Fibroblast of skin of left biceps (primary cell): ENCODE measurements around the gene PLXNA1.

Experiments
- DNase-seq, 2 experiments: peaks; one replicate each; pipeline ENCODE4 v3.0.0-alpha.2; 2013; ENCODE audit warnings: low read depth in 2 of 2

PLXNA1 gene

DNA sequence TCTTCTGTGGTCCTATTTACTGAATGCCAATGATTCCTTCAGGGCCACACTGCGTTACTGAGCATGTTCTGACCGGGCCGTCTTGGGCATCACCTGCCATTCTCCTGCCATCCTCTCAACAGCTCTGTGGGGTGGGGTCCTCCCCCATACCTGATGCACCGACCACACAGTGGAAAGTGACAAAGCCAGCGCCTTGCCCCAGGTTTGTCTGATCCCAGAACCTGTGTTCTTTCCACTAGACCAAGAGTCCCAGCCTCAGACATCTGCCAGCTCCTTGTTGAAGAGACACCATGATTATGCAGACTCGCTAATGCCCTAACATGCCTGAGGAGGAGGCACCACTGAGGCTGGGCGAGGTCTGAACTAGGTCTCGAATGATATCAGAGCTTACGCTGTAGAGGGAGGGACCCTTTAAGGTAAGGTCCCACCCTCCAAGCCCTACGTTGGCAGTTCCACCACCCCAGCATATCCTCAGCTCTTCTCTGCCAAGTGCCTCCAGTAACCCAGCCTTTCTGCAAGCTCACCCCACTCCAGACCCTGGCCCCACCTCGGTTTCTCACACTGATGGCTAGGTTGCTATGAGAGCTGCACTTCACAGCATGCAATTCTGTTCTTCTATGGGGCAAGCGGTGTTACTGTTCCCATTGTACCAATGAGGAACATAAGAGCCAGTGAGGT is 29.8 kb upstream of the PLXNA1 start:
- no peak for DNase-seq

DNA sequence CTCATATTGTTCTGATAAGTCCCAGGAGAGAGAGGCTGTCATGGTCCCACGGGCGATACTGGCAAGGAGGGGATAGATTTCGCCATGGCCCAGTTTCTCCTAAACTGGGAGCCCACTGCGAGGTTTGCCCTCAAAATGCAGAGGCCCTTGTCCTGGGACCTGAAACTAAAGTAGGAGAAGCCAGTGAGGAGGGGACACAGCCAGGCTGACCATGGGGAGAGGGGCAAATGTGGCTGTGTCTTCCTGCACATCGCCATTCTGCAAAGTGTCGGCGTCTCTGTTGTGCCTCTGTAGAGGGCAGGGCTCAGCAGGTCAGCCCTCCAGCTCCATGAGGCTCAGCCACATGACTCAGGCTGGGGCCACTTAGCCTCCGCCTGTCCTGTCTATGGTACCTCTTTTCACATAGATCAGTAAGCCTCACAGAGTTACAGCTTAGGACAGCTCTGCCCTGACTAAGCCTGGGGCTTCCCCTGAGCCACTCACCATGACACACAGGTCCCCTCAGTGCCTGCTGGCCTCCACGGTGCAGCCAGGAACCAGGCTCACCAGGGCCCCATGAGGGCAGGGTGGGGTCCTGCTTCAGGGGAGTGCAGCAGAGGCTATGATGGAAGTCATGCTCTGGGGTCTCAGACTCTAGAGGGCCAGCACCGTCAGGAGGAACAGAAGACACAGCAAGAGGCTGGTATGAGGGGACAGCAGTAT is 28.6 kb upstream of the PLXNA1 start:
- DNase-seq: no peak

GRCh38 chr3:126955004-126955790 is 27.7 kb upstream of the PLXNA1 start:
- no peak for DNase-seq

- no peak for DNase-seq
These were observed 26.6 kb upstream of the PLXNA1 start for GRCh38 chr3:126956361-126956760.

DNA sequence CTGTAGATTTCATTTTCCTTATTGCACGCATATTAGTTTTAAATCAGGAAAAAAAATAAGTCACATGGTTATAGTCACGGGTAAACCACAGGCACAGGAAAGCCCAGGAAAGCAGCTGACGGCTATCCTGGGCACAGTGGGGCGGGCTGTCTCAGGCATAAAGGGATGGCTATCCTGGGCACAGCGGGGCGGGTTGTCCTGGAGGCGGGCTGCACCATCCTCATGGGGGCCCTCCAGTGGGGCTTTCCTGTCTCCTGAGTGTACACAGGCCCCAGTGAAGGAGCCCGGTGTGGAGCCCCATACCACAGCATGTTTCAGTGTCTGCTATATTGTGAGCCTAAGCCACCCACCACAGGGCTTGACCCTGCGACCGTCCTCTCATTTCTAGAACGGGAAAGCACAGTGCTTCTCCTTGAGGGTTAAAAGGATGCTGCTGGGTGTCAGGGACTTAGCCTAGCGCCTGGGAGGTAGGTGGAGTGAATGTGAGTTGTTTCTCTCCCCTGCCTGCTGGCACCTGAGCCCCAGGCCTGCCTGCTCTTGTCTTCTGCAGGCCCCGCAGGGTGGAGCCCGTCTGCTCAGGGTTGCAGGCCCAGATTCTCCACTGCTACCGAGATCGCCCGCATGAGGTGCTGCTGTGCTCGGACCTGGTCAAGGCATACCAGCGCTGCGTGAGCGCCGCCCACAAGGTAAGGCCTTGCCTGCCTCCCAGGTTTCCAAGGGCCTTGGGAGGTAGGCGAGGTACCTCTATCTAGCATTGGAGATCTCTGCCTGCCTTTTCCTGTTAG is 25.9 kb upstream of the PLXNA1 start:
- DNase-seq: no peak

- no peak for DNase-seq
These were observed 24.9 kb upstream of the PLXNA1 start for GRCh38 chr3:126957776-126958637.

GRCh38 chr3:126958638-126959085 is 24.3 kb upstream of the PLXNA1 start:
- DNase-seq: no peak

- no peak for DNase-seq
These were observed 23.6 kb upstream of the PLXNA1 start for GRCh38 chr3:126959136-126959920.

DNA sequence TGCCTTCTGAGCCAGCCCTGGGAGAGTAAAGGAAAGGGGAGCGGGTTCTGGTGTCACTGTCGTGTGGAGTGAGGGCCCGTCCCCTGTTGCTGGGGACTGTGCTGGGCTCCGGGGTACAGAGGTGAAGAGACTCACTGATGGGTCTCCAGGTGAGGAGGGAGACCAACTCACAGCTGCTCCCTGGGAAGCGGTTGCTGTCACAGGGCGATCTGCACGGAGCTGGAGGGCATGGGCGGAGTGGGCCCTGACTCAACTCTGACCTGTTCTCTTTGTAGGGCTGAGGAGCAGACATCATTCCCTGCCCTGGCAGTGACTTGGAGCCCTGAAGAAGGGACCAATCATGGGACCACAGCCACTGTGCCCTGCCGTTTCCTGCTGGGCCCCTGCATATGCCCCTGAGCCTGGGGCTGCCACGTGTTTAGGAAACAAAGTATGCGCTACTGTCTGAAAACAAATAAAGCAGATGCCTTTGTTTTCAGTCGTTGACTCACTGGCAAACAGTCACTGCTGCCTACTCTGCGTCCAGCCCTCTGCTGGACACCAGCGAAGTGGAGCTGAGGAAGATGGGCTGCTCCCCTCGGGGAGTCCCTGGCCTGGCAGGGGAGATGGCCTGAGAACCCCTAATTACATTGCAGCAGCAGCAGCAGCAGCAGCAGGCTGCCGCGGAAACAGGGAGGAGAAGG is 22.9 kb upstream of the PLXNA1 start:
- DNase-seq: no peak

DNA sequence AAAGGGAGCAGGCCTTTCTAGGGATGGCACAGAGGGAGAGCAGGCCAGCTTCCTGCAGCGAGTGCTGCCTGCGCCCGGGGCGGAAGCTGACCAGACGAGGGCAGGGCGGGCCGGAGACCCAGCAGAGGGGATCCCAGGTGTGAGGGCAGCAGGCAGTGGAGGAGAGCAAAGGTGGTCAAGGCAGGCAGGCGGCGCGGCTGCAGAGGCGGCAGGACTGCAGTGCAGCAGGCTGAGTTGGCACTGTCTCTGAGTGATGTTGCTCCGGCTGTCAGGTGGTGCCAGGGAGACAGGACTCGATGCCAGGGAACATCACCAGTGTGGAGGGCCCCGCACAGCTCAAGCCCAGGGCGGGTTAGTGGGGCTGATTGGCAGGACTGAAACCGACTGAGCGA is 22.3 kb upstream of the PLXNA1 start:
- DNase-seq: no peak

DNA sequence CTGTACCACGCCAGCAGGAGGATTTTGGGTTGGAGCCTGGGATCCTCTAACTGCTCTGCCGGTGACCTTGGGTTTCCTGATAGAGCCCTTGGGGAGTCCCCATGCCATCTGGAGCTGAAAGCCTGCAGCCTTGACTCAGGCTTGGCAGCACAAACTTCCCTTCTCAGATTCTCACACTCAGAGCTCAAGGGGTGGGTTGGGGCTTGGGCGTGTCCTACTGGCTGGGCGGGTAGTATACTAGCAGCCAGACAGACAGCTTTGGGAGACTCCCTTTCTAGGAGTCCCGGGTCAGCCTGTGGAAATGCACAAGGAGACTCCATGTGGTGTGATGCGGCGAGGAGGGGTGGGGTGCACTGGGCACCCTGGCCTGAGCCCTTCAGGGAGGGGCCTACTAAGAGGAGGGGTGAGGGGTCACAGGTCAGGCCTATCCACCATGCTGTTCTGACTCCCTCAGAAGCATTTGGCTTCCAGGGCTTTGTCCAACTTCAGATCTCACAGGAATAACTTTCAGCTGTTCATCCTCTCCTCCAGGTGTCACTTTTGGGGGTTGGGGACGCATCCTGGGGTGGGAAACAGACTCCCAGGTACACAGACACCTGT is 21.6 kb upstream of the PLXNA1 start:
- no peak for DNase-seq

DNA sequence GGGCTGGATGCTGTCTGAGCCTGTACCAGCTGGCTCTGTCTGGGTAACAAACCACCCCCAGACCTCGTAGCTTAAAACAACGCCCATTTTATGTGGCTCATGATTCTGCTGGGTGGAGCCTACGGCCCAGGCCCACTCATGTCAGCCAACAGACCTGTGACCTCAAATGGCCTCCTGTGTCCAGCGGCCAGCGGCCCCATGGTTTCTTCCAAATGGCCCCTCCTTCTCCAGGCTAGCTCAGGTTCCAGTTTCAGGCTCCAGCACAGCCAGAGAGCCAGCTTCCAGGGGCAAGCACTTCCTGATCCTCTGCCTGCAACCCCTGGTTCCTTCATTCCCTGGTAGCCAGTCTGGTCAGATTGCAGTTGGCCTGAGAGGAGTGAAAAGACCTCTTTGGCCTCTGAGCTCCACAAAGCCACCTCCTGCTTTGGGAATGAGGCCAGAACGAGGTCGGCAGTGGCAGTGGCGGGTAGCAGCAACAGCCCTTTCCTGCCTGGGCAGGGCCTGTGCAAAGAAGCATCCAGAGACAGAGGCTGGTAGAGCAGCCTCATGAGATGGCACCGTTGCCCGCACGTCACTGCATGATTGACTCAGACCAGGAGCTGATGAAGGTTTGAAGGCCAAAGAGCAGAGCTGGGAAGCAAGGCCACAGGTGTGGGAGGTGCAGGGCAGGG is 21.0 kb upstream of the PLXNA1 start:
- no peak for DNase-seq

- no peak for DNase-seq
These were observed 20.2 kb upstream of the PLXNA1 start for GRCh38 chr3:126962756-126963155.

DNA sequence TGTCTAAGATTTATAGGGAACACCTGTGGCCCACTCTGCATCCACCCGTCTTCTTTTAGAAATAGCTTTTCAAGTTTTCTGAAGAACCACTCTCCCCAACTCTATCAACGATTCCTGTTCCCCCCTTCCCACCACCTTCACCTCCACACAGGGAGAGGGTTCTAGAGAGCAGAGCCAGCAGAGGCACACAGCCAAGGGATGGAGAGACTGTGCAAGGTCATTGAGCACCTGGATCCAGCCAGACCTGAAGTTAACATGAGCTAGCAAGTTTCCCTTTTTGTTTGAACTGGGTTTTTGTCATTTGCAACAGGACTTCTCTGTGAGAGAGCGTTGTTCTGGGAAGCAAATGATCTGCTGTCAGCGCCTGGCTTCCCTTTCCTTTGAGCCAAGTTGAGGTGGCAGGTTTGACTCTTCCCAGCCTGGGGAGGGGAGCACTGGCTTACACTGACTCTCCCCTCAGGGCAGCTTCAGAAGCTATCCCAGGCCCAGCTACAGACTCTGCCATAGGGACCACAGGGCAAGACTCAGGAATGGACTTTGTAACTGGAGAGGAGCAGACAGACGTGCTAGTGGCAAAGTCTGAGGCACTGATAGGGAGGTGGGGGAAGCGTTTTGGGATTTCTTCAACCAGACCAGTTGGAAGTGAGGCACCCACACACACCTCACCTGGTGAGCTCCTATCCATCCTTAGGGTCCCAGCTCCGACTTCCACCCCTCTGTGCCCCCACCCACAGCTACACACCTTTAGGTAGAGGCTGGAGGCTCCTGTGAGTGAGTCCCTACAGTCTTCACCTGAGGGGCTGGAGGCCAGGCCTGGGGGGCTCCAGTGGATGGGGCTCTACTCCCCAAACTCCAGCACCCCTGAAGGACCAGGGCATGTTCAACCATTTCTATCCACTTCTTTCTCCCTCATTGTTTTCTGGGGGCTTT is 19.4 kb upstream of the PLXNA1 start:
- no peak for DNase-seq

GRCh38 chr3:126964261-126964660 is 18.7 kb upstream of the PLXNA1 start:
- DNase-seq: no peak

- no peak for DNase-seq
These were observed 18.0 kb upstream of the PLXNA1 start for GRCh38 chr3:126964950-126965349.

- no peak for DNase-seq
These were observed 17.3 kb upstream of the PLXNA1 start for GRCh38 chr3:126965526-126966080.
